GM19025 (cell line): ENCODE results near the gene TATDN3.
"Not testable (repeated sequence)": the region's sequence is repeated elsewhere in the genome, so short reads cannot be mapped to it uniquely, and the experiment has no call there.

Source experiments
- ATAC-seq: cut with Tn5 transposase; IDR thresholded peaks from one replicate; pipeline ENCODE4 v1.9.1; 2021; ENCODE audit warnings: mild to moderate bottlenecking, low read depth, moderate library complexity; ENCODE audit not compliant: unreplicated experiment

TATDN3 gene

GRCh38 chr1:212825798-212826452 is 34.2 kb downstream of the TATDN3 start:
- ATAC-seq, result no peak

GRCh38 chr1:212827171-212827776 is 35.6 kb downstream of the TATDN3 start:
- no peak for ATAC-seq

DNA sequence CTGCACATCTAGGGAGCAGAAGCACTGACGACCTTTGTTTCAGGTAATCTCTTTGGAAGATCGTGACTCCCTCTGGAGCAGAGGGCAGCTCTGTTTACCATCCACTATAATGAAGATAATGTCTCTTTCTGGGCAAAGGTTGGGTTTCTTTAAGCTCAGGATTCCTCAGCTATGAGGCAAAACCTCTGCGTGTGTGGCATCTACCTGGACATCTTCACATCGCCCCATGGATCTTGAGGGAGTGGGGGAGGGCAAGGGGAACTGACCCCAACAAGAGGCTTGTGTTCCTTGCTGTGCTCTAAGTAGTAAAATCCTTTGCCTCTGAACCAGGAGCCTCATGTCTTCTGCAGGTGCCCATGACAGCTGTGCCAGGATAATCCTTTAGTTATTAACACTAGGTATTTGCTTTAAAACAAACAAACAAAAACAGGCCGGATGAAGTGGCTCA is 36.2 kb downstream of the TATDN3 start:
- no peak for ATAC-seq

- ATAC-seq, result no peak
Observed at GRCh38 chr1:212828395-212828794, 36.7 kb downstream of the TATDN3 start.

- peak; percentile 84 for ATAC-seq
Observed at GRCh38 chr1:212833211-212834207, 41.8 kb downstream of the TATDN3 start.

- no peak for ATAC-seq
Observed at GRCh38 chr1:212838145-212838544, 46.5 kb downstream of the TATDN3 start.

DNA sequence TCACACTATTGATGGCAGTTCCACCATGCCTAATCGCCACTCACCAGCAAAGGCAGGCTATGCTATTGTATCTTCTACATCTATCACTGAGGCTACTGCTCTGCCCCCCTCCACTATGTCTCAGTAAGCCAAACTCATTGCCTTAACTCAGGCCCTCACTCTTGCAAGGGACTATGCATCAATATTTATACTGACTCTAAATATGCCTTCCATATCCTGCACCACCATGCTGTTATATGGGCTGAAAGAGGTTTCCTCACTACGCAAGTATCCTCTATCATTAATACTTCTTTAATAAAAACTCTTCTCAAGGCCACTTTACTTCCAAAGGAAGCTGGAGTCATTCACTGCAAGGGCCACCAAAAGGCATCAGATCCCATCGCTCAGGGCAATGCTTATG is 52.8 kb downstream of the TATDN3 start:
- not testable (repeated sequence) for ATAC-seq

- ATAC-seq, result no peak
Observed at GRCh38 chr1:212847549-212847948, 55.9 kb downstream of the TATDN3 start, which contains the start of gene SPATA45. Gene SPATA45 (minus strand): TSS chr1:212847649. CDS start chr1:212836149, 11,500 bp downstream.

- ATAC-seq, result no peak
Observed at GRCh38 chr1:212852105-212852688, 60.5 kb downstream of the TATDN3 start.

DNA sequence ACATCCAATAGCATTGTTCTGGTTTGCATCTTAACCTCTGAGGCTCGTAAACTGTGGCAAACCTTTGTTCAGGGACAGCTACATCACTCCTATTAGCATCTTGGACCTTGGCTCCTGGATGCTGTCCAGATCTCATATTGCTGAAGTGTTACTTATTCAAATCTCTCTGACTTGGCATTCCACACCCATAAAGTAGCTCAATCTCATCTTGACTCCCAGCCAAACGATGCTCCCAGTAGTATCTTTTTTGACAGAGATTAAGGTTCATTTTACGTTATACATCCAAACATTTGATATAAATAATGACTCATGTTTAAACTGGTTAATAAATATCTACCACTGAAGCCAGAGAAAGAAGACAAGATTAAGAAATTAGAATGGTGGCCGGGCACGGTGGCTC is 62.0 kb downstream of the TATDN3 start:
- ATAC-seq, result no peak

DNA sequence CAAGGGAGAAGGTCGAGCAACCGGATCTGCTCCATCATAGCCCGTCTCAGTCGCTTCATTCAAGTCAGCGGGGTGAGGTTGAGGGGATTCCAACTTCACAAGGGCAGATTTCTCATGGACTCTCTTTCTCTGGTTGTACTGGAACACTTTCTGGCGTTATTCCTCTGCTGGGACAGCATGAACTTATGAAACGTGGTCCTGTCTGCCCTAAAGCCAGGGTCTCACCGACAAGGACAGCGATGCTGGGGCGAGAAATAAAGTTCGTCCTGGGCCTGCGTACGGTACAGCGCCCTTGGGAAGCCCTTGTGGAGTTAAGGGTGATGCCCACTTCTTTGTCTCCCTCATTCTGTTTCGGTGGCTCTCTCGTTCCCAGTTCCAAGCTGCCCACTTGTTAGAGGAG is 65.1 kb downstream of the TATDN3 start:
- no peak for ATAC-seq

DNA sequence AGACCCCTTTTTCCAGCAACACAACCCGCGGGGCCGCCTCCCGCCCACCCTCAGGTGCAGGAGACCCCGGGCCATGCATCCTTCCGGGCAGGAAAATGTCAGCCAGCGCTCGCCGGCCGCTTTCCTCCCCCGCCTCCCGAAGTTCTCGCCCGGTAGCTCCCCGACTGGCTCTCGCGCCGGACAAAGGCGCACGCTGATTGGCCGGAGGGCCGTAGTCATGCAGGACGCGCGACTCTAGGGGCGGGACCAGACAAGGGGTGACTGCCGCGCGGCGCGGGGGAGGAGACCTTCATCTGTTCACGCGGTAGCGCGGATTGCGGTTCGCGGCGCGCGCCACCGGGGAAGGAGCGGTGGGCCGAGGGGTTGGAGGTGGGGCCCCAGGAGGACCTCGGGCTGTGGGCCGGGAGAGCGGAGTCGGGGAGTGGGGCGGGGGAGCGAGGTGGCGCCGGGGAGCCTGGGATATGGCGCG is 66.3 kb downstream of the TATDN3 start, which contains the start of gene FLVCR1:
Gene FLVCR1, plus strand, starts transcription at position 284 of the 469 bp plus-strand sequence. Its CDS starts 178 bp downstream, at position 462.
- peak; percentile 98 for ATAC-seq

DNA sequence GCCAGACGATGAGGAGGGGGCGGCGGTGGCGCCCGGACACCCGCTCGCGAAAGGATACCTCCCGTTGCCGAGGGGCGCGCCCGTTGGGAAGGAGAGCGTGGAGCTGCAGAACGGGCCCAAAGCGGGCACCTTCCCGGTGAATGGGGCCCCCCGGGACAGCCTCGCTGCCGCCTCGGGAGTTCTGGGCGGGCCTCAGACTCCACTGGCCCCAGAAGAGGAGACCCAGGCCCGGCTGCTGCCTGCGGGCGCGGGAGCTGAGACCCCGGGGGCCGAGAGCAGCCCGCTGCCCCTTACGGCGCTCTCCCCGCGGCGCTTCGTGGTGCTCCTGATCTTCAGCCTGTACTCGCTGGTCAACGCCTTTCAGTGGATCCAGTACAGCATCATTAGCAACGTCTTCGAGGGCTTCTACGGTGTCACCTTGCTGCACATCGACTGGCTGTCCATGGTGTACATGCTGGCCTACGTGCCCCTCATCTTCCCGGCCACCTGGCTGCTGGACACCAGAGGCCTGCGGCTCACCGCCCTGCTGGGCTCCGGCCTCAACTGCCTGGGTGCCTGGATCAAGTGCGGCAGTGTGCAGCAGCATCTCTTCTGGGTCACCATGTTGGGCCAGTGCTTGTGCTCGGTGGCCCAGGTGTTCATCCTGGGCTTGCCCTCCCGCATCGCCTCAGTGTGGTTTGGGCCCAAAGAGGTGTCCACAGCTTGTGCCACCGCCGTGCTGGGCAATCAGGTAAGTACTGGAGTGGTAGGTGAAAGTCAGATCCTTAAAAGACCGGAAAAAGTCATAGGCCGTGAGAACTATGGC is 67.0 kb downstream of the TATDN3 start:
- peak; percentile 4 for ATAC-seq

- no peak for ATAC-seq
Observed at GRCh38 chr1:212860713-212861581, 69.3 kb downstream of the TATDN3 start.

- no peak for ATAC-seq
Observed at GRCh38 chr1:212862111-212862690, 70.5 kb downstream of the TATDN3 start.

GRCh38 chr1:212863345-212863744 is 71.7 kb downstream of the TATDN3 start:
- not testable (repeated sequence) for ATAC-seq

GRCh38 chr1:212864201-212864600 is 72.5 kb downstream of the TATDN3 start:
- ATAC-seq, result no peak
